ENCODE measurements around the gene KL. TPM values are rescaled to one million over a fixed set of nuclear protein-coding genes. Genes with fewer than 3 reads are reported as not detected.

The KL gene
- not detected in 2 replicates for total RNA-seq

DNA sequence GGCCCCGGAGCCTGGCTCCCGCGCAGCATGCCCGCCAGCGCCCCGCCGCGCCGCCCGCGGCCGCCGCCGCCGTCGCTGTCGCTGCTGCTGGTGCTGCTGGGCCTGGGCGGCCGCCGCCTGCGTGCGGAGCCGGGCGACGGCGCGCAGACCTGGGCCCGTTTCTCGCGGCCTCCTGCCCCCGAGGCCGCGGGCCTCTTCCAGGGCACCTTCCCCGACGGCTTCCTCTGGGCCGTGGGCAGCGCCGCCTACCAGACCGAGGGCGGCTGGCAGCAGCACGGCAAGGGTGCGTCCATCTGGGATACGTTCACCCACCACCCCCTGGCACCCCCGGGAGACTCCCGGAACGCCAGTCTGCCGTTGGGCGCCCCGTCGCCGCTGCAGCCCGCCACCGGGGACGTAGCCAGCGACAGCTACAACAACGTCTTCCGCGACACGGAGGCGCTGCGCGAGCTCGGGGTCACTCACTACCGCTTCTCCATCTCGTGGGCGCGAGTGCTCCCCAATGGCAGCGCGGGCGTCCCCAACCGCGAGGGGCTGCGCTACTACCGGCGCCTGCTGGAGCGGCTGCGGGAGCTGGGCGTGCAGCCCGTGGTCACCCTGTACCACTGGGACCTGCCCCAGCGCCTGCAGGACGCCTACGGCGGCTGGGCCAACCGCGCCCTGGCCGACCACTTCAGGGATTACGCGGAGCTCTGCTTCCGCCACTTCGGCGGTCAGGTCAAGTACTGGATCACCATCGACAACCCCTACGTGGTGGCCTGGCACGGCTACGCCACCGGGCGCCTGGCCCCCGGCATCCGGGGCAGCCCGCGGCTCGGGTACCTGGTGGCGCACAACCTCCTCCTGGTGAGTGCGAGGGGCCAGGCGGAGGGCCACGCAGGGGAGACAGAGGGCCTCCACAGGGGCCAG lies at the start of gene KL:
Gene KL (plus strand): TSS at position 10 of the 909 bp plus-strand sequence. CDS start 18 bp downstream, at position 28.

